Common myeloid progenitor, CD34-positive (primary cell): ENCODE data around the gene EEF1AKMT2.

ENCODE experiments used
- CTCF ChIA-PET: fragments of 350-600 bp; sonication (Branson Sonifier 250); formaldehyde crosslinking; loops from one replicate; lab custom pipeline; 2021; ENCODE audit warnings: antibody characterized with exemption; lab: Charles Lee
- POLR2A ChIA-PET: fragments of 350-600 bp; sonication (Branson Sonifier 250); formaldehyde crosslinking; loops from one replicate; lab custom pipeline; 2021; ENCODE audit warnings: antibody characterized with exemption; lab: Charles Lee
- DNase-seq, 3 donors: peaks; one replicate each; pipeline versions ENCODE4 v3.0.0 to v3.0.0-alpha.2; 2013
- H3K27ac ChIP-seq, 2 experiments: 1 replicate in 1 of 2; 2 replicates in 1 of 2; pipeline ENCODE4 v1.7.0; 2013; ENCODE audit warnings: inconsistent platforms in 2 of 2, low read length in 2 of 2, mild to moderate bottlenecking in 2 of 2, low read depth in 1 of 2, moderate library complexity in 1 of 2; ENCODE audit not compliant: severe bottlenecking in 2 of 2, insufficient read depth in 1 of 2, poor library complexity in 1 of 2
- H3K27me3 ChIP-seq, 5 experiments: replicated peaks in 2 of 5; 1 replicate in 3 of 5; 2 replicates in 2 of 5; pipeline versions ENCODE4 v1.6.1 to v1.7.0; 2013; ENCODE audit warnings: low read length in 4 of 5, mild to moderate bottlenecking in 2 of 5, moderate library complexity in 2 of 5, inconsistent platforms in 1 of 5; ENCODE audit not compliant: insufficient read depth in 5 of 5, control insufficient read depth in 4 of 5
- H3K36me3 ChIP-seq, 4 experiments: 1 replicate in 2 of 4; 2 replicates in 2 of 4; pipeline versions ENCODE4 v1.6.1 to v1.7.0; 2013; ENCODE audit warnings: low read length in 3 of 4, control low read depth in 1 of 4, mild to moderate bottlenecking in 1 of 4; ENCODE audit not compliant: control insufficient read depth in 4 of 4, insufficient read depth in 4 of 4
- H3K4me1 ChIP-seq, 4 experiments: 1 replicate in 3 of 4; 2 replicates in 1 of 4; pipeline versions ENCODE4 v1.6.1 to v1.7.1; 2013; ENCODE audit warnings: low read length in 3 of 4, mild to moderate bottlenecking in 3 of 4, control low read depth in 1 of 4, inconsistent platforms in 1 of 4, moderate library complexity in 1 of 4; ENCODE audit not compliant: control insufficient read depth in 4 of 4, insufficient read depth in 4 of 4; ENCODE audit errors: control extremely low read depth in 1 of 4
- H3K4me3 ChIP-seq, 7 experiments: 1 replicate in 4 of 7; 2 replicates in 3 of 7; pipeline versions ENCODE4 v1.5.1 to v1.7.0; 2013; ENCODE audit warnings: mild to moderate bottlenecking in 7 of 7, low read length in 6 of 7, moderate library complexity in 6 of 7, inconsistent platforms in 2 of 7, low read depth in 2 of 7, control low read depth in 1 of 7; ENCODE audit not compliant: insufficient read depth in 4 of 7, control insufficient read depth in 1 of 7; ENCODE audit errors: extremely low read depth in 1 of 7
- H3K9me3 ChIP-seq, 5 experiments: 1 replicate in 4 of 5; 2 replicates in 1 of 5; pipeline versions ENCODE4 v1.6.1 to v1.7.1; 2013; ENCODE audit warnings: low read length in 4 of 5, mild to moderate bottlenecking in 2 of 5, inconsistent platforms in 1 of 5, low read depth in 1 of 5, moderate library complexity in 1 of 5; ENCODE audit not compliant: control insufficient read depth in 4 of 5, insufficient read depth in 2 of 5; ENCODE audit errors: control extremely low read depth in 1 of 5
- WGBS: methylation state at CpG from one replicate; pipeline ENCODE4 v1.1.5; 2013; ENCODE audit not compliant: insufficient coverage; 5-methylcytosine and 5-hydroxymethylcytosine counted together

EEF1AKMT2 gene

GRCh38 chr10:124736491-124737136 lies 55.1 kb downstream of the EEF1AKMT2 start:
- Histone ChIP-seq H3K4me3 (no peak overlapping the region), H3K27me3 (no peaks in the 10 kb centered on the region), H3K4me1 (peaks cover 13 to 60% (median 24%) of the 10 kb centered on the region in 4 experiments), H3K36me3 (peaks cover 0 to 29% (median 1%) of the 10 kb centered on the region in 4 experiments), H3K27ac (no peak overlapping the region), H3K9me3 (no peaks in the 10 kb centered on the region)
- 96% methylated on average over 11 of the region's 11 CpGs for WGBS
- DNase-seq = no peak
- POLR2A ChIA-PET = no interaction called here
- CTCF ChIA-PET = interaction anchor here (1.1 to 2.1 kb wide), 2 partner anchors 13 to 195 kb away, joined by 3 to 6 read pairs; no protein-coding TSS in a partner anchor

- Histone ChIP-seq H3K27ac (no peak overlapping the region), H3K36me3 (peaks cover 0 to 29% (median 1%) of the 10 kb centered on the region in 4 experiments), H3K9me3 (no peaks in the 10 kb centered on the region), H3K4me1 (peaks cover 9 to 51% (median 15%) of the 10 kb centered on the region in 4 experiments), H3K27me3 (no peaks in the 10 kb centered on the region), H3K4me3 (no peak overlapping the region)
- POLR2A ChIA-PET = no interaction called here
- WGBS = 98% methylated on average over 15 of the region's 15 CpGs
- CTCF ChIA-PET = interaction anchor here (1.1 to 2.1 kb wide), 3 partner anchors 10 to 194 kb away, joined by 3 to 6 read pairs (median 3); no protein-coding TSS in a partner anchor
- DNase-seq = no peak
Measured at GRCh38 chr10:124735491-124736286, 56.0 kb downstream of the EEF1AKMT2 start.

GRCh38 chr10:124734311-124735166 lies 57.1 kb downstream of the EEF1AKMT2 start:
- Histone ChIP-seq H3K9me3 (no peaks in the 10 kb centered on the region), H3K36me3 (peaks cover 0 to 29% (median 1%) of the 10 kb centered on the region in 4 experiments), H3K27ac (no peak overlapping the region), H3K27me3 (no peaks in the 10 kb centered on the region), H3K4me1 (peaks cover 4 to 45% (median 8%) of the 10 kb centered on the region in 4 experiments), H3K4me3 (no peak overlapping the region)
- WGBS = 91% methylated on average over 14 of the region's 16 CpGs
- ChIA-PET CTCF (interaction anchor here (1.0 to 2.3 kb wide), 10 partner anchors 8 to 199 kb away, joined by 3 to 9 read pairs (median 4); no protein-coding TSS in a partner anchor), POLR2A (interaction anchor here (0.6 kb wide), 1 partner anchor 22 kb away, joined by 3 read pairs; no protein-coding TSS in a partner anchor)
- peak in 1 of 3 donors; percentile 22 for DNase-seq

- 93% methylated on average over 13 of the region's 13 CpGs for WGBS
- no peaks in the 10 kb centered on the region for H3K9me3 ChIP-seq
- no peak overlapping the region for H3K27ac ChIP-seq
- H3K36me3 ChIP-seq = peaks cover 0 to 29% (median 1%) of the 10 kb centered on the region in 4 experiments
- ChIA-PET CTCF (interaction anchor here (0.7 to 2.3 kb wide), 11 partner anchors 8 to 198 kb away, joined by 3 to 9 read pairs (median 3); no protein-coding TSS in a partner anchor), POLR2A (interaction anchor here (0.6 kb wide), 1 partner anchor 23 kb away, joined by 3 read pairs; no protein-coding TSS in a partner anchor)
- H3K4me1 ChIP-seq = peaks cover 13 to 45% (median 15%) of the 10 kb centered on the region in 4 experiments
- no peak for DNase-seq
- H3K27me3 ChIP-seq = no peaks in the 10 kb centered on the region
- H3K4me3 ChIP-seq = no peak overlapping the region
Measured at GRCh38 chr10:124733571-124734245, 58.0 kb downstream of the EEF1AKMT2 start.

- WGBS = 94% methylated on average over 13 of the region's 14 CpGs
- H3K36me3 ChIP-seq = peaks cover 0 to 30% (median 1%) of the 10 kb centered on the region in 4 experiments
- CTCF ChIA-PET = interaction anchor here (0.7 to 2.3 kb wide), 7 partner anchors 9 to 198 kb away, joined by 3 to 9 read pairs (median 4); no protein-coding TSS in a partner anchor
Measured at GRCh38 chr10:124732931-124733570, 58.6 kb downstream of the EEF1AKMT2 start.

More at GRCh38 chr10:124732931-124733570, 58.6 kb downstream of the EEF1AKMT2 start:
- H3K27me3 ChIP-seq = no peaks in the 10 kb centered on the region
- peaks cover 14 to 45% (median 21%) of the 10 kb centered on the region in 4 experiments for H3K4me1 ChIP-seq
- POLR2A ChIA-PET = interaction anchor here (0.7 kb wide), 1 partner anchor 352 kb away, joined by 5 read pairs; no protein-coding TSS in a partner anchor
- H3K9me3 ChIP-seq = no peaks in the 10 kb centered on the region
- no peak overlapping the region for H3K27ac ChIP-seq
- no peak overlapping the region for H3K4me3 ChIP-seq
- DNase-seq = peak in 1 of 3 donors; percentile 22
